Measurements from ENCODE around the gene DLX3.

DLX3 gene

DNA sequence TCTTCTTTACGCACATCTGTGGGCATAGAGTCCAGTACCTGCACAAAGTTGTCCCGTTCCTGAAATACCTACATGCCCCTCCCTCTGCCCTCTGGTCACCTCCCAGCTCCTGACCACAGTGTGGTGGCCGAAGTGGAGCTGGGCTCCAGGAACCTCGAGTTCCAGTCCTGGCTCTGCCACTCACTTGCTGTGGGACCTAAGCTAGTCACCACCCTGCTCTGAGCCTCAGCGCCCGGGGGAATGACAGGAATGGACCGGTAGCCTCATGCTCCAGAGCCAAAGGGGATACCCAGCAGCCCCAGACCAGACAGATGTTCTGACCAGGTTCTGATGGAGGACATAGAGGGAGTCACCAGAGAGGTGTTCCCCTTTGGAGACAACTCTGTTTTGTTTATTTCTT is 34.2 kb upstream of the DLX3 start:
- no CpG with 5 or more reads among the region's 7 CpGs for WGBS, 2 donors (ENCODE audit: extremely low coverage in 2 of 2, insufficient read length in 2 of 2, insufficient replicate concordance in 1 of 2)
- peak overlapping the region; percentile 8 for H2BK5ac ChIP-seq (ENCODE audit: low read length)
- no peak for DNase-seq (ENCODE audit: low spot score)
- H3K23ac ChIP-seq (ENCODE audit: low read depth, low read length, poor library complexity): no peak overlapping the region
- H3K18ac ChIP-seq (ENCODE audit: low read length): peak overlapping the region; percentile 81
- H3K4ac ChIP-seq (ENCODE audit: low read length): no peak overlapping the region
- H3K79me1 ChIP-seq (ENCODE audit: low read depth, low read length): no peaks in the 10 kb centered on the region
- no peak overlapping the region for H3K4me2 ChIP-seq (ENCODE audit: insufficient read depth, low read length, poor library complexity, severe bottlenecking)
- no peak overlapping the region for H4K91ac ChIP-seq (ENCODE audit: low read depth, low read length, poor library complexity)
- H3K9me3 ChIP-seq (replicated peaks in 1 of 2; ENCODE audit: control insufficient read depth in 2 of 2, insufficient read depth in 1 of 2, low read depth in 1 of 2, low read length in 2 of 2): peaks cover 0 to 7% of the 10 kb centered on the region in 2 donors
- no peaks in the 10 kb centered on the region for H3K27me3 ChIP-seq (ENCODE audit: control insufficient read depth in 3 of 3, insufficient read depth in 3 of 3, low read depth in 1 of 3, low read length in 3 of 3)
- H2BK15ac ChIP-seq (ENCODE audit: low read length): peak overlapping the region; percentile 34
- H2AK5ac ChIP-seq (ENCODE audit: low read depth, low read length): peak overlapping the region; percentile 59
- H3K14ac ChIP-seq (ENCODE audit: low read length): no peak overlapping the region
- peak overlapping the region in 1 of 2 donors; percentile 49 for H3K4me3 ChIP-seq (ENCODE audit: low read length in 2 of 2)
- peaks cover 0 to 3% of the 10 kb centered on the region in 2 donors for H3K36me3 ChIP-seq (replicated peaks in 1 of 2; ENCODE audit: control insufficient read depth in 2 of 2, insufficient read depth in 2 of 2, low read length in 2 of 2)
- no peak overlapping the region for H2BK120ac ChIP-seq (ENCODE audit: low read depth, low read length)
- H3K4me1 ChIP-seq (ENCODE audit: control insufficient read depth in 2 of 2, insufficient read depth in 1 of 2, low read depth in 1 of 2, low read length in 2 of 2): peaks cover 6 to 20% of the 10 kb centered on the region in 2 donors
- H2BK12ac ChIP-seq (ENCODE audit: low read length): peak overlapping the region; percentile 67
- H2AFZ ChIP-seq (ENCODE audit: low read length): no peak overlapping the region
- H3K9ac ChIP-seq (ENCODE audit: low read depth, low read length, poor library complexity): no peak overlapping the region
- H3K27ac ChIP-seq (replicated peaks; ENCODE audit: low read length): no peak overlapping the region
- H4K8ac ChIP-seq (ENCODE audit: low read depth, low read length): peak overlapping the region; percentile 33

DNA sequence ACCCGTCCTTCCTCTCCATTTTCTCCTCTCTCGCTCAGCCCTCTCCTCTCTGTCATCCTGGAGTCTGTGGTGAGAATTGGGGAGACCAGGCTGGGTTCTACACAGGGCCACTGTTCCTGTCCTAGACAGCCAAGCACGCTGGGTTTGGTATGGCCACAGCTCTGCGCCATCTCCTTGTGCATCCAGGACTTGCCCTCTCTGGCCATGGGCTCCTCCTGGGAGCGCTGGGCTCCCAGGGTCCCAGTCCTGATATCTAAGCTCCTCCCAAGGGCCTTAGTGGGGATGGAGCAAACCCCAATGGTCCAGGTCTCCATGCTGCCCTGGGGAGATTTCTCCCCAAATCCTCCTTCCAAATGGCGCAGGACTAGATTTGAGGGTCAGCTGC is 33.7 kb upstream of the DLX3 start:
- Histone ChIP-seq H3K4me2 (ENCODE audit: insufficient read depth, low read length, poor library complexity, severe bottlenecking) (no peak overlapping the region), H2BK12ac (ENCODE audit: low read length) (peak overlapping the region; percentile 11), H3K18ac (ENCODE audit: low read length) (peak overlapping the region; percentile 81), H3K36me3 (replicated peaks in 1 of 2; ENCODE audit: control insufficient read depth in 2 of 2, insufficient read depth in 2 of 2, low read length in 2 of 2) (peaks cover 0 to 3% of the 10 kb centered on the region in 2 donors), H3K4me3 (ENCODE audit: low read length in 2 of 2) (no peak overlapping the region), H3K4me1 (ENCODE audit: control insufficient read depth in 2 of 2, insufficient read depth in 1 of 2, low read depth in 1 of 2, low read length in 2 of 2) (peaks cover 6 to 20% of the 10 kb centered on the region in 2 donors), H3K23ac (ENCODE audit: low read depth, low read length, poor library complexity) (peak overlapping the region; percentile 15), H3K9me3 (replicated peaks in 1 of 2; ENCODE audit: control insufficient read depth in 2 of 2, insufficient read depth in 1 of 2, low read depth in 1 of 2, low read length in 2 of 2) (peaks cover 0 to 8% of the 10 kb centered on the region in 2 donors), H2BK15ac (ENCODE audit: low read length) (peak overlapping the region; percentile 34), H3K27ac (replicated peaks; ENCODE audit: low read length) (no peak overlapping the region), H3K4ac (ENCODE audit: low read length) (no peak overlapping the region), H2AK5ac (ENCODE audit: low read depth, low read length) (peak overlapping the region; percentile 59), H2AFZ (ENCODE audit: low read length) (peak overlapping the region; percentile 61), H3K27me3 (ENCODE audit: control insufficient read depth in 3 of 3, insufficient read depth in 3 of 3, low read depth in 1 of 3, low read length in 3 of 3) (no peaks in the 10 kb centered on the region), H3K14ac (ENCODE audit: low read length) (no peak overlapping the region), H2BK120ac (ENCODE audit: low read depth, low read length) (no peak overlapping the region), H3K9ac (ENCODE audit: low read depth, low read length, poor library complexity) (no peak overlapping the region), H4K8ac (ENCODE audit: low read depth, low read length) (peak overlapping the region; percentile 89), H2BK5ac (ENCODE audit: low read length) (peak overlapping the region; percentile 8), H4K91ac (ENCODE audit: low read depth, low read length, poor library complexity) (no peak overlapping the region), H3K79me1 (ENCODE audit: low read depth, low read length) (no peaks in the 10 kb centered on the region)
- WGBS, 2 donors (ENCODE audit: extremely low coverage in 2 of 2, insufficient read length in 2 of 2, insufficient replicate concordance in 1 of 2): no CpG with 5 or more reads among the region's 6 CpGs
- no peak for DNase-seq (ENCODE audit: low spot score)

DNA sequence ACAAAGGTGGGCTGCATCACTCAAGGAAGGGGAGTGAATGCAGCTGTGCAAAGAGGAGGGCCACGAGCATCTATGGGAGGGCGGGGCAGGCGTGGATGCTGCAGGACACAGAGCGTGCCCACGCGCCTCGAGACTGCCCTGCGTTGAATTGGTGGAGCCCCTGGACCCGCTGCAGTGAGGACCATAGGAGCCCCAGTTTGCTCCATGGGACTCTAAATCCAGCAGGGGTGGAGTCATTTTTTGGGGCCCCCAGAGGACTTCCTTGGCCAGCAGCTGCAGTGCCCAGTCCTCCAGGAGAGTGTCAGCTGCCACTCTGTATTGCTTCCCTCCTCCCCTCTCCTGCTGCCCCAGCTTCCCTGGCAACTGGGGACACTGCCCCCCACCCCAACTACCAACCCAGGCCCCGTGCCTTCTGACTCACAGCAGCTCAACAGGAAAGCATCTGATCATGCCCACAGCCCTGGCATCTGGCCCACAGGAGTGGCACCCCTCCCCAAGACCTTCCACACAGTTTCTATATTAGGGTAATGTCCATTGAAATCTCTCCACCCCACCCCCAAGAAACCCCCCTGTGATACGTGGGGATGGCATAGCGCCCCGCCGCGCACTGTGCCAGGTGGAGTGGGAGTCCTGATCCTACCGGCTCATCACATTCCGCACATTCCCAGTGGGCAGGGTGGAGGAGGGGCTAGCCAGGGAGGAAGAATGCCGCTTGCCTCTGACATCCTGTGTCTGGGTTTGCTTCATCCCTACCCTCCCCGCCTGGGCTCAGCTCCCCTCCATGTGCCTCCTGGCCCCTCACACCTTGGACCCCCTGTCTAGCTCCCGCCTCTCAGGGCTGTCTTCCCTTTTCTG is 33.1 kb upstream of the DLX3 start:
- Histone ChIP-seq H2BK12ac (ENCODE audit: low read length) (peak overlapping the region; percentile 11), H3K36me3 (replicated peaks in 1 of 2; ENCODE audit: control insufficient read depth in 2 of 2, insufficient read depth in 2 of 2, low read length in 2 of 2) (peaks cover 0 to 3% of the 10 kb centered on the region in 2 donors), H3K4ac (ENCODE audit: low read length) (no peak overlapping the region), H2BK5ac (ENCODE audit: low read length) (peak overlapping the region; percentile 49), H3K4me1 (ENCODE audit: control insufficient read depth in 2 of 2, insufficient read depth in 1 of 2, low read depth in 1 of 2, low read length in 2 of 2) (peaks cover 6 to 20% of the 10 kb centered on the region in 2 donors), H3K4me2 (ENCODE audit: insufficient read depth, low read length, poor library complexity, severe bottlenecking) (no peak overlapping the region), H4K91ac (ENCODE audit: low read depth, low read length, poor library complexity) (no peak overlapping the region), H3K4me3 (ENCODE audit: low read length in 2 of 2) (no peak overlapping the region), H2AK5ac (ENCODE audit: low read depth, low read length) (peak overlapping the region; percentile 94), H3K79me1 (ENCODE audit: low read depth, low read length) (no peaks in the 10 kb centered on the region), H3K23ac (ENCODE audit: low read depth, low read length, poor library complexity) (peak overlapping the region; percentile 15), H4K8ac (ENCODE audit: low read depth, low read length) (peak overlapping the region; percentile 89), H2BK120ac (ENCODE audit: low read depth, low read length) (peak overlapping the region; percentile 83), H3K27ac (replicated peaks; ENCODE audit: low read length) (no peak overlapping the region), H3K14ac (ENCODE audit: low read length) (no peak overlapping the region), H3K18ac (ENCODE audit: low read length) (peak overlapping the region; percentile 95), H2BK15ac (ENCODE audit: low read length) (peak overlapping the region; percentile 75), H3K9ac (ENCODE audit: low read depth, low read length, poor library complexity) (peak overlapping the region; percentile 31), H2AFZ (ENCODE audit: low read length) (peak overlapping the region; percentile 73), H3K9me3 (replicated peaks in 1 of 2; ENCODE audit: control insufficient read depth in 2 of 2, insufficient read depth in 1 of 2, low read depth in 1 of 2, low read length in 2 of 2) (peaks cover 0 to 10% of the 10 kb centered on the region in 2 donors), H3K27me3 (ENCODE audit: control insufficient read depth in 3 of 3, insufficient read depth in 3 of 3, low read depth in 1 of 3, low read length in 3 of 3) (no peaks in the 10 kb centered on the region)
- WGBS, 2 donors (ENCODE audit: extremely low coverage in 2 of 2, insufficient read length in 2 of 2, insufficient replicate concordance in 1 of 2): no CpG with 5 or more reads among the region's 20 CpGs
- DNase-seq (ENCODE audit: low spot score): no peak

DNA sequence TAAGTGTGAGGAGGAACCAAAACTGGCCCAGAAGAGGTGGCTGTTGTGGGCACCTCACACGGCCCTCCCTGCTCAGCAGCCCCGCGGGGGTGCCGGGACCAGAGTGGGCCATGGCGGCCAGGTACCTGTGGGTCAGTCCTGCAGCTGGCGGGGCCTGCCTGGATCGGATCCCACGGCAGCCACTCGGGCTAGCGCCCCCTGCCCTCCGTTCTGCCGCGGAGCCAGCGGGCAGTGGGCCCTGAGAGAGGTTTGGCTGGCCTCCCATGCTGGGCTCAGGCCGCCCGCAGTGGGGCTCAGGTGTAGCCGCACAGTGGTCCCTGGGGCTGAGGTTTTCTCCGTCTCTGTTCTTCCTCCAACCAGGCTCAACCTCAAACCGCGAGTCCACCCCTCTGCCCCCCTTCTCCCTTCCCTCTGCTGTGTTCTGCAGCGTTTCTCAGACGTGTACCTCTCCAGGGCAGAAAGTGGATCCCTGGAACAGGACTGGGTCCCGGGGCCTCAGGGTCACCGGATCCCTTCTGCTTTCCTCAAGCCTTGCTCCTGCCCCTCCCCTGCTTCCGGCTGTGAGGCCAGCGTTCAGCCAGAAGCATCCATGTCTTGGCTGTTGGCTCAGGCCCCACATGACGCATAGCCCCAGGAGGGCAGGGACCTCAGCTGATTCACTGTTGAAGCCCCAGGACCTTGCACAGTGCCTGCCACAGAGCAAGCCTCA is 32.3 kb upstream of the DLX3 start:
- Histone ChIP-seq H3K23ac (ENCODE audit: low read depth, low read length, poor library complexity) (no peak overlapping the region), H3K27me3 (ENCODE audit: control insufficient read depth in 3 of 3, insufficient read depth in 3 of 3, low read depth in 1 of 3, low read length in 3 of 3) (no peaks in the 10 kb centered on the region), H2AFZ (ENCODE audit: low read length) (peak overlapping the region; percentile 73), H3K14ac (ENCODE audit: low read length) (no peak overlapping the region), H4K91ac (ENCODE audit: low read depth, low read length, poor library complexity) (no peak overlapping the region), H2AK5ac (ENCODE audit: low read depth, low read length) (peak overlapping the region; percentile 94), H3K4me3 (ENCODE audit: low read length in 2 of 2) (no peak overlapping the region), H3K27ac (replicated peaks; ENCODE audit: low read length) (no peak overlapping the region), H4K8ac (ENCODE audit: low read depth, low read length) (peak overlapping the region; percentile 95), H2BK15ac (ENCODE audit: low read length) (peak overlapping the region; percentile 51), H3K4me1 (ENCODE audit: control insufficient read depth in 2 of 2, insufficient read depth in 1 of 2, low read depth in 1 of 2, low read length in 2 of 2) (peaks cover 10 to 24% of the 10 kb centered on the region in 2 donors), H3K79me1 (ENCODE audit: low read depth, low read length) (no peaks in the 10 kb centered on the region), H3K4me2 (ENCODE audit: insufficient read depth, low read length, poor library complexity, severe bottlenecking) (no peak overlapping the region), H2BK12ac (ENCODE audit: low read length) (peak overlapping the region; percentile 68), H3K9ac (ENCODE audit: low read depth, low read length, poor library complexity) (no peak overlapping the region), H2BK5ac (ENCODE audit: low read length) (peak overlapping the region; percentile 77), H3K9me3 (replicated peaks in 1 of 2; ENCODE audit: control insufficient read depth in 2 of 2, insufficient read depth in 1 of 2, low read depth in 1 of 2, low read length in 2 of 2) (peaks cover 0 to 10% of the 10 kb centered on the region in 2 donors), H3K36me3 (replicated peaks in 1 of 2; ENCODE audit: control insufficient read depth in 2 of 2, insufficient read depth in 2 of 2, low read length in 2 of 2) (peaks cover 0 to 3% of the 10 kb centered on the region in 2 donors), H2BK120ac (ENCODE audit: low read depth, low read length) (peak overlapping the region; percentile 83), H3K18ac (ENCODE audit: low read length) (peak overlapping the region; percentile 95), H3K4ac (ENCODE audit: low read length) (no peak overlapping the region)
- WGBS, 2 donors (ENCODE audit: extremely low coverage in 2 of 2, insufficient read length in 2 of 2, insufficient replicate concordance in 1 of 2): no CpG with 5 or more reads among the region's 27 CpGs
- no peak for DNase-seq (ENCODE audit: low spot score)
